Keratinocyte (primary cell): ENCODE results near the gene NFYC.

Source experiments
- CTCF ChIP-seq, 3 experiments: IDR thresholded peaks in 1 of 3; conservative IDR thresholded peaks in 1 of 3; optimal IDR thresholded peaks in 1 of 3; 2 replicates in 2 of 3; 3 replicates in 1 of 3; pipeline versions ENCODE3 to v1.5.1; 2011; ENCODE audit warnings: low read length in 3 of 3, mild to moderate bottlenecking in 3 of 3, moderate library complexity in 2 of 3, control low read depth in 1 of 3, inconsistent platforms in 1 of 3; ENCODE audit not compliant: insufficient read depth in 2 of 3; ENCODE audit errors: extremely low read depth in 1 of 3
- EZH2 ChIP-seq: IDR thresholded peaks from one replicate; pipeline ENCODE4 v1.6.1; 2012; ENCODE audit warnings: inconsistent platforms, mild to moderate bottlenecking, low read length, moderate library complexity

- no peak for TF ChIP-seq CTCF (optimal IDR thresholded peaks at IDR 0.05 in 1 of 3, IDR thresholded peaks at IDR 0.05 in 1 of 3, conservative IDR thresholded peaks at IDR 0.05 in 1 of 3; ENCODE audit: extremely low read depth in 1 of 3, insufficient read depth in 2 of 3, low read length in 3 of 3)
- TF ChIP-seq EZH2, result no peak
Observed at GRCh38 chr1:40768146-40768990, 76.9 kb downstream of the NFYC start.
